Mucosa of descending colon (tissue), 3 donors: ENCODE data around the gene MSH3. TPM values are rescaled to one million over a fixed set of nuclear protein-coding genes. Genes with fewer than 3 reads are reported as not detected.

Experiments used
- ATAC-seq: fragments of 200-7000 bp; cut with Tn5 transposase; one replicate; pipeline ENCODE4 v1.9.1; 2020; ENCODE audit warnings: mild to moderate bottlenecking, moderate library complexity
- DNase-seq, 3 donors: peaks; one replicate each; pipeline ENCODE4 v3.0.0-alpha.2; 2020
- H3K36me3 ChIP-seq: fragments of 200-600 bp; one replicate; pipeline ENCODE4 v1.8.0; 2021; ENCODE audit warnings: low read depth, mild to moderate bottlenecking
- H3K4me1 ChIP-seq: fragments of 200-600 bp; one replicate; pipeline ENCODE4 v1.8.0; 2021; ENCODE audit warnings: low read depth, mild to moderate bottlenecking
- H3K4me3 ChIP-seq: fragments of 200-600 bp; one replicate; pipeline ENCODE4 v1.8.0; 2021; ENCODE audit warnings: mild to moderate bottlenecking
- H3K9me3 ChIP-seq: fragments of 200-600 bp; one replicate; pipeline ENCODE4 v1.8.0; 2021; ENCODE audit warnings: mild to moderate bottlenecking
- intact Hi-C, 2 donors: fragments of 100-400 bp; cut with DNase I in 1 of 2; cut with micrococcal nuclease in 1 of 2; formaldehyde crosslinking; loops; one replicate each; pipeline versions ENCODE4 v1.11.0 to v1.11.1; 2022; cut with DNase I, micrococcal nuclease
- total RNA-seq, 3 donors: library from RNA; stranded (reverse); fragmentation: NEBNext Ultra II Directional in 2 of 3; extraction: Animal tissue kit (Norgen Biotek cat#: 25700) in 2 of 3; gene quantifications; one replicate each; pipeline versions ENCODE4 v1.2.1 to v1.2.4, GENCODE V29; 2021 to 2023
- TF ChIP-seq, protein P1 (sequence below): fragments of 200-600 bp; IDR thresholded peaks from one replicate; pipeline ENCODE4 v1.8.0; 2022; ENCODE audit warnings: antibody characterized with exemption, mild to moderate bottlenecking
- donor health status: DM: no; HTN: no; CAD: no; lungs with moderate emphysema.
- donor health status: DM: no; HTN: no; CAD: no.
- donor health status: DM: no; HTN: yes; CAD: no.

MSH3 gene
- total RNA-seq, 3 donors from 2014 or later = 16.8 to 20.0 (median 17.1) TPM

DNA sequence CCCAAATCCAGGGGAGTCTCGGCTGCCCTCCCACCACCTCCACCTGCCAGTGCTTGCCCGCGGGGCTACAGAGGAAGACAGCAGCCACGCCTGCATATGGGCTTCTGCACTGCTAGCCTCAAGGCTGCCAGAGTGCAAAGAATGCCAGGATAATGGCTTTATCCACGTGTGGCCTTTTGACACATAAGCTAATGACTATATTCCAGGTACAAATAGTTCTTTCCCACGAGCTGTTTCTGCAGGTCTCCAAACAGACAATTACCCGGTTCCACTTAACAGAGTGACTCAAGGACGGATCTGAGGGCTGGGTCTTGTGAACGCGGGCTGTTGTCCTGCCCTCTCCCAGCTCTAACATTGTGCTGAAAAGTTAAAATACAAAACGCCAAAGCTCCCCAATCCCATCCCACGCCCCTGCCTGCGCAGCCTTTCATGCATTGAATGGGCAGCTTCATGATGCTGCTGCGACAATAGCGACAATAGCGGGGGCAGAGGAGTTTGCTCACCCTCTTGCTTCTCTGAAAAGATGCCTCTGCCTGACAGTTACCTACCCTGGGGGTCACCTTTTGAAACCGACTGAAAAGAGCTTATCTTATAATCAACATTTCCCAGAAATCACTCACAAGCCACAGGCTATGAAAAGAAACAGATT is 39.1 kb upstream of the MSH3 start:
- Histone ChIP-seq H3K36me3 (no peaks in the 10 kb centered on the region), H3K4me3 (no peak overlapping the region), H3K9me3 (no peaks in the 10 kb centered on the region), H3K4me1 (no peaks in the 10 kb centered on the region)
- no peak for ATAC-seq
- intact Hi-C loops = no loop called here
- no peak for DNase-seq
- TF ChIP-seq, protein P1, sequence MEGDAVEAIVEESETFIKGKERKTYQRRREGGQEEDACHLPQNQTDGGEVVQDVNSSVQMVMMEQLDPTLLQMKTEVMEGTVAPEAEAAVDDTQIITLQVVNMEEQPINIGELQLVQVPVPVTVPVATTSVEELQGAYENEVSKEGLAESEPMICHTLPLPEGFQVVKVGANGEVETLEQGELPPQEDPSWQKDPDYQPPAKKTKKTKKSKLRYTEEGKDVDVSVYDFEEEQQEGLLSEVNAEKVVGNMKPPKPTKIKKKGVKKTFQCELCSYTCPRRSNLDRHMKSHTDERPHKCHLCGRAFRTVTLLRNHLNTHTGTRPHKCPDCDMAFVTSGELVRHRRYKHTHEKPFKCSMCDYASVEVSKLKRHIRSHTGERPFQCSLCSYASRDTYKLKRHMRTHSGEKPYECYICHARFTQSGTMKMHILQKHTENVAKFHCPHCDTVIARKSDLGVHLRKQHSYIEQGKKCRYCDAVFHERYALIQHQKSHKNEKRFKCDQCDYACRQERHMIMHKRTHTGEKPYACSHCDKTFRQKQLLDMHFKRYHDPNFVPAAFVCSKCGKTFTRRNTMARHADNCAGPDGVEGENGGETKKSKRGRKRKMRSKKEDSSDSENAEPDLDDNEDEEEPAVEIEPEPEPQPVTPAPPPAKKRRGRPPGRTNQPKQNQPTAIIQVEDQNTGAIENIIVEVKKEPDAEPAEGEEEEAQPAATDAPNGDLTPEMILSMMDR = no peak

- no peak for DNase-seq
- intact Hi-C loops = no loop called here
- no peaks in the 10 kb centered on the region for H3K36me3 ChIP-seq
- no peak overlapping the region for H3K4me3 ChIP-seq
- H3K4me1 ChIP-seq = no peaks in the 10 kb centered on the region
- no peak for ATAC-seq
- no peaks in the 10 kb centered on the region for H3K9me3 ChIP-seq
- TF ChIP-seq, protein P1 = no peak
These were observed 36.0 kb upstream of the MSH3 start for GRCh38 chr5:80618438-80618837.

DNA sequence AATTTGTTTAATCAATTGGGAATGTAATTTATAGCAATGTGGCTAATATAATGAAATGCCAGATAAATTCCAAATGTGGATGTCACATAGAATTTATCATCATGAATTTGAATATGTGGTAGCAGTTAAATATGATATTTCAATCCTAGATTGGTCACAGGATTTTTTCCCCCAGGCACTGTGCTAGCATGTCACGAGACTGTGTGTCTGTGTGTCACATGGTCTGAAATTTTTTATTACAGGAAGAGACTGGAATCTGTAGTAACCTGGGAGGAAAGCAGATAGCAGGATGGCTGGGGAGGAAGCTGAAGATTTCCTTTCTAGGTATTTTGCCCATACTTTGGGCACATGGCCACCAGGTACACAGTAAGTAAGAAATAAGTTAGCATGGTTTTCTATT is 35.4 kb upstream of the MSH3 start:
- Histone ChIP-seq H3K36me3 (no peaks in the 10 kb centered on the region), H3K9me3 (no peaks in the 10 kb centered on the region), H3K4me3 (no peak overlapping the region), H3K4me1 (no peaks in the 10 kb centered on the region)
- ATAC-seq = peak; percentile 28
- TF ChIP-seq, protein P1 = no peak
- no peak for DNase-seq
- intact Hi-C loops = no loop called here

DNA sequence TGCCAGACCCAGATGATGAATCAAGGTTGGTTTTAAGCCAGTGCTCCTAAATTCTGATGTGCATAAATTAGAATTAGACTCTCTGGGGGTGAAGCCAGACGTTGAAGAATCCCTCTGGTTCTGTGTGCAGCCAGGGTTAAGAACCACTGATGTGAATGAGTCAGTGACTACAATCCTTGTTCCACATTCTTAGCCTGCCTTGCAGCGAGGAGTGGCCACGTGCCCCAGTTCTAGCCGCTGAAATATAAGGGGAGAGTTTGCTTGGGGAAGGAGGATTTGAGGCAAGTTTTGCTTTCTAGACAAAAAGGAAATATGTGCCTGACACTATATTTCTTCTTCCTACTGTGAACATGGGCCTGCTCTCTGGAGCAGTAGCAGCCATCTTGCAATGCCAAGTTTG is 34.2 kb upstream of the MSH3 start:
- intact Hi-C loops = no loop called here
- TF ChIP-seq, protein P1 = no peak
- DNase-seq = no peak
- no peak for ATAC-seq
- no peaks in the 10 kb centered on the region for H3K4me1 ChIP-seq
- no peak overlapping the region for H3K4me3 ChIP-seq
- H3K9me3 ChIP-seq = no peaks in the 10 kb centered on the region
- H3K36me3 ChIP-seq = no peaks in the 10 kb centered on the region

DNA sequence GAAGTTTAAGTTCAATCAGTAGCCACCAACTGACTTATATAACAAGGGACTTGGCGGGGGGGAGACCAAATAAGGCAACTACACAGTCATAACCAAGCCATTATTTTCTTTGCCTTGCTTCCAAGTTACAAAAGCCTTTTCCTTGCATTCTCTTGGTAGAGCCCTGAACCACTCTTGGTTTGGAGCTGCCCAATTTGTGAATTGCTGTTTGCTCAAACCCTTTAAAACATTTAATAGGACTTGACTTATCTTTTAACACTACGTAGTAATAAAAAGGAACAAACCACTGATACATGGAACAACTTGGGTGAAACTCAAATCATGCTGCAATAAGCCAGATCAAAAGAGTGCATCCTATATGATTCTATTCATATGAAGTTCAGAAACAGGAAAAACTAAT is 31.7 kb upstream of the MSH3 start:
- no peak for DNase-seq
- TF ChIP-seq, protein P1 = no peak
- no peak for ATAC-seq
- no peaks in the 10 kb centered on the region for H3K4me1 ChIP-seq
- no peaks in the 10 kb centered on the region for H3K9me3 ChIP-seq
- intact Hi-C loops = no loop called here
- H3K4me3 ChIP-seq = no peak overlapping the region
- no peaks in the 10 kb centered on the region for H3K36me3 ChIP-seq

GRCh38 chr5:80623999-80624398 is 30.5 kb upstream of the MSH3 start:
- Histone ChIP-seq H3K9me3 (no peaks in the 10 kb centered on the region), H3K4me1 (no peaks in the 10 kb centered on the region), H3K4me3 (no peak overlapping the region), H3K36me3 (no peaks in the 10 kb centered on the region)
- intact Hi-C loops = no loop called here
- TF ChIP-seq, protein P1 = no peak
- ATAC-seq (peak; percentile 85), DNase-seq (peak in 1 of 3 donors; percentile 14)
